GM23248 (cell line): ENCODE data around the gene MAPK4. TPM values are rescaled to one million over a fixed set of nuclear protein-coding genes. Genes with fewer than 3 reads are reported as not detected.

Experiments used
- DNase-seq: peaks from one replicate; pipeline ENCODE4 v3.0.0-alpha.2; 2015
- H2AFZ ChIP-seq: fragments of 200-600 bp; sonication (generic); 2 replicates; pipeline ENCODE4 v1.6.1; 2016; ENCODE audit warnings: antibody characterized with exemption
- H3F3A ChIP-seq: fragments of 200-600 bp; sonication (generic); 2 replicates; pipeline ENCODE4 v1.6.1; 2016; ENCODE audit warnings: mild to moderate bottlenecking, antibody characterized with exemption, mixed run types; ENCODE audit not compliant: insufficient read depth
- H3K27ac ChIP-seq: fragments of 200-600 bp; sonication (generic); 2 replicates; pipeline ENCODE4 v1.5.1; 2016; ENCODE audit warnings: mild to moderate bottlenecking
- H3K27me3 ChIP-seq: fragments of 200-600 bp; sonication (generic); replicated peaks from 2 replicates; pipeline ENCODE4 v1.6.1; 2016; ENCODE audit warnings: mild to moderate bottlenecking; ENCODE audit not compliant: insufficient read depth
- H3K36me3 ChIP-seq: fragments of 200-600 bp; sonication (generic); 2 replicates; pipeline ENCODE4 v1.6.1; 2016; ENCODE audit warnings: low read depth, mild to moderate bottlenecking
- H3K4me1 ChIP-seq: fragments of 200-600 bp; sonication (generic); 2 replicates; pipeline ENCODE4 v1.6.1; 2016; ENCODE audit warnings: mild to moderate bottlenecking; ENCODE audit not compliant: insufficient read depth
- H3K4me2 ChIP-seq: fragments of 200-600 bp; sonication (generic); one replicate; pipeline ENCODE4 v1.6.1; 2016; ENCODE audit warnings: mild to moderate bottlenecking; ENCODE audit not compliant: unreplicated experiment
- H3K4me3 ChIP-seq: fragments of 200-600 bp; sonication (generic); 2 replicates; pipeline ENCODE4 v1.5.1; 2016; ENCODE audit warnings: mild to moderate bottlenecking
- H3K79me2 ChIP-seq: fragments of 200-600 bp; sonication (generic); 2 replicates; pipeline ENCODE4 v1.6.1; 2016; ENCODE audit warnings: mild to moderate bottlenecking; ENCODE audit not compliant: insufficient read depth
- H3K9ac ChIP-seq: fragments of 200-600 bp; sonication (generic); 2 replicates; pipeline ENCODE4 v1.6.1; 2016; ENCODE audit warnings: mild to moderate bottlenecking
- H3K9me2 ChIP-seq: fragments of 200-600 bp; sonication (generic); 2 replicates; pipeline ENCODE4 v1.6.1; 2016; ENCODE audit warnings: mixed run types, mild to moderate bottlenecking, moderate library complexity; ENCODE audit not compliant: insufficient read depth
- H3K9me3 ChIP-seq: fragments of 200-600 bp; sonication (generic); one replicate; pipeline ENCODE4 v1.6.1; 2017; ENCODE audit warnings: low read depth
- H4K20me1 ChIP-seq: fragments of 200-600 bp; sonication (generic); 2 replicates; pipeline ENCODE4 v1.6.0; 2016; ENCODE audit not compliant: insufficient read depth
- EZH2 ChIP-seq: fragments of 200-600 bp; sonication (generic); IDR thresholded peaks from 2 replicates; pipeline ENCODE4 v1.6.1; 2018; ENCODE audit warnings: antibody characterized with exemption, mild to moderate bottlenecking; ENCODE audit not compliant: insufficient read depth, poor library complexity, severe bottlenecking
- EZH2phosphoT487 ChIP-seq: fragments of 200-600 bp; sonication (generic); IDR thresholded peaks from 2 replicates; pipeline ENCODE4 v1.6.1; 2018; ENCODE audit warnings: antibody characterized with exemption, moderate library complexity, mild to moderate bottlenecking, low read depth; ENCODE audit not compliant: insufficient read depth
- WGBS, 2 experiments: methylation state at CpG; one replicate each; pipeline ENCODE4 v1.1.6; 2015 to 2017; ENCODE audit warnings: low lambda C conversion rate in 2 of 2, low coverage in 1 of 2; ENCODE audit errors: missing lambda C conversion rate in 2 of 2; 5-methylcytosine and 5-hydroxymethylcytosine counted together
- in situ Hi-C: fragments of 300-500 bp; cut with MboI; formaldehyde crosslinking; loops from 2 replicates; pipeline ENCODE4 v1.15.0; 2020
- polyA plus RNA-seq: library from polyadenylated mRNA; unstranded; fragments of >200 nt; fragmentation: Nextera tagmentation; extraction: Ambion mirVana; gene quantifications from 2 replicates; pipeline ENCODE4 v1.2.1, GENCODE V29; 2016
- total RNA-seq: library from RNA; depleted of rRNA; stranded (reverse); fragments of >200 nt; shearing (Covaris generic); gene quantifications from 2 replicates; pipeline ENCODE4 v1.2.3, GENCODE V29; 2014

Gene MAPK4
- total and polyA plus RNA-seq, 2 experiments from 2014 or later = 0.22 TPM; not detected in 1

GRCh38 chr18:50696436-50696835 lies 136.5 kb downstream of the MAPK4 start:
- no peaks in the 10 kb centered on the region for H3K4me1 ChIP-seq
- no peak overlapping the region for H2AFZ ChIP-seq
- H3K27ac ChIP-seq = no peak overlapping the region
- no peak overlapping the region for H3K9ac ChIP-seq
- WGBS, 2 experiments = 47 to 50% methylated on average over 6 to 7 of the region's 7 CpGs
- DNase-seq = no peak
- no peaks in the 10 kb centered on the region for H3K36me3 ChIP-seq
- no peaks in the 10 kb centered on the region for H3K27me3 ChIP-seq
- no peaks in the 10 kb centered on the region for H4K20me1 ChIP-seq
- no peaks in the 10 kb centered on the region for H3K79me2 ChIP-seq
- H3K4me3 ChIP-seq = no peak overlapping the region
- in situ Hi-C loops = no loop called here
- TF ChIP-seq EZH2 (no peak), EZH2phosphoT487 (no peak)
- H3F3A ChIP-seq = no peaks in the 10 kb centered on the region
- no peaks in the 10 kb centered on the region for H3K9me3 ChIP-seq
- H3K9me2 ChIP-seq = no peaks in the 10 kb centered on the region
- no peak overlapping the region for H3K4me2 ChIP-seq

- H3K4me3 ChIP-seq = no peak overlapping the region
- H2AFZ ChIP-seq = no peak overlapping the region
- no peaks in the 10 kb centered on the region for H4K20me1 ChIP-seq
- no peak overlapping the region for H3K9ac ChIP-seq
- WGBS, 2 experiments = 56 to 61% methylated on average over 4 of the region's 4 CpGs
- H3K27ac ChIP-seq = no peak overlapping the region
- H3K9me2 ChIP-seq = no peaks in the 10 kb centered on the region
- DNase-seq = no peak
- no peaks in the 10 kb centered on the region for H3K79me2 ChIP-seq
- H3K4me2 ChIP-seq = no peak overlapping the region
- in situ Hi-C loops = no loop called here
- no peaks in the 10 kb centered on the region for H3K36me3 ChIP-seq
- TF ChIP-seq EZH2phosphoT487 (no peak), EZH2 (no peak)
- H3K9me3 ChIP-seq = no peaks in the 10 kb centered on the region
- H3K4me1 ChIP-seq = no peaks in the 10 kb centered on the region
- H3F3A ChIP-seq = no peaks in the 10 kb centered on the region
- no peaks in the 10 kb centered on the region for H3K27me3 ChIP-seq
Observed at GRCh38 chr18:50696929-50697328, 137.0 kb downstream of the MAPK4 start.

GRCh38 chr18:50697509-50697908 lies 137.6 kb downstream of the MAPK4 start:
- no peaks in the 10 kb centered on the region for H3K27me3 ChIP-seq
- no peak overlapping the region for H3K27ac ChIP-seq
- WGBS, 2 experiments = 35 to 89% methylated on average over 1 of the region's 1 CpG
- in situ Hi-C loops = no loop called here
- no peaks in the 10 kb centered on the region for H4K20me1 ChIP-seq
- H3K79me2 ChIP-seq = no peaks in the 10 kb centered on the region
- no peaks in the 10 kb centered on the region for H3K36me3 ChIP-seq
- H3K4me1 ChIP-seq = no peaks in the 10 kb centered on the region
- no peaks in the 10 kb centered on the region for H3K9me3 ChIP-seq
- no peaks in the 10 kb centered on the region for H3K9me2 ChIP-seq
- H3F3A ChIP-seq = no peaks in the 10 kb centered on the region
- no peak for TF ChIP-seq EZH2
- no peak for TF ChIP-seq EZH2phosphoT487
- no peak overlapping the region for H2AFZ ChIP-seq
- no peak overlapping the region for H3K9ac ChIP-seq
- H3K4me3 ChIP-seq = no peak overlapping the region
- H3K4me2 ChIP-seq = no peak overlapping the region
- DNase-seq = no peak

GRCh38 chr18:50700245-50701165 lies 140.6 kb downstream of the MAPK4 start:
- H2AFZ ChIP-seq = no peak overlapping the region
- no peak overlapping the region for H3K9ac ChIP-seq
- H3K4me1 ChIP-seq = no peaks in the 10 kb centered on the region
- no peaks in the 10 kb centered on the region for H4K20me1 ChIP-seq
- H3K27ac ChIP-seq = no peak overlapping the region
- no peaks in the 10 kb centered on the region for H3K36me3 ChIP-seq
- no peaks in the 10 kb centered on the region for H3K79me2 ChIP-seq
- no peak for TF ChIP-seq EZH2
- TF ChIP-seq EZH2phosphoT487 = no peak
- DNase-seq = no peak
- no peak overlapping the region for H3K4me3 ChIP-seq
- no peaks in the 10 kb centered on the region for H3K27me3 ChIP-seq
- no peaks in the 10 kb centered on the region for H3K9me3 ChIP-seq
- in situ Hi-C loops = no loop called here
- WGBS, 2 experiments = 34 to 39% methylated on average over 9 of the region's 9 CpGs
- no peaks in the 10 kb centered on the region for H3F3A ChIP-seq
- no peaks in the 10 kb centered on the region for H3K9me2 ChIP-seq
- H3K4me2 ChIP-seq = no peak overlapping the region
